HEK293 (cell line): ENCODE measurements around the gene PHACTR1.

ENCODE experiments used
- CTCF ChIA-PET: fragments of 350-600 bp; formaldehyde crosslinking; extraction: SDS; loops from one replicate; lab custom pipeline; 2021; ENCODE audit warnings: antibody characterized with exemption; lab: Yijun Ruan, JAX
- POLR2A ChIA-PET: fragments of 300-600 bp; formaldehyde crosslinking; extraction: SDS; loops from one replicate; lab custom pipeline; 2020; ENCODE audit warnings: antibody characterized with exemption, inconsistent platforms; lab: Yijun Ruan, JAX
- H3K27ac ChIP-seq: fragments of 200-500 bp; sonication (Bioruptor generic); 2 replicates; pipeline ENCODE4 v1.5.1; 2014; ENCODE audit warnings: low read depth, low read length, control low read depth, inconsistent platforms; ENCODE audit errors: extremely low read depth
- H3K36me3 ChIP-seq, 2 experiments: fragments of 200-500 bp in 1 of 2; sonication (Bioruptor generic) in 1 of 2; 1 replicate in 1 of 2; 2 replicates in 1 of 2; pipeline ENCODE4 v1.5.1; 2014 to 2017; ENCODE audit warnings: inconsistent platforms in 2 of 2, low read length in 2 of 2; ENCODE audit not compliant: control insufficient read depth in 2 of 2, insufficient read depth in 1 of 2
- H3K4me1 ChIP-seq: fragments of 200-500 bp; sonication (Bioruptor generic); 2 replicates; pipeline ENCODE4 v1.5.1; 2014; ENCODE audit warnings: mild to moderate bottlenecking, low read length, inconsistent platforms; ENCODE audit not compliant: control insufficient read depth, insufficient read depth
- H3K4me3 ChIP-seq: 2 replicates; pipeline ENCODE4 v1.5.1; 2011; ENCODE audit warnings: low read depth, mild to moderate bottlenecking, control low read depth, low read length, moderate library complexity
- H3K9me3 ChIP-seq: fragments of 200-500 bp; sonication (Bioruptor generic); 2 replicates; pipeline ENCODE4 v1.5.1; 2014; ENCODE audit warnings: low read depth, low read length, inconsistent platforms; ENCODE audit not compliant: control insufficient read depth, insufficient read depth
- KLF1 ChIP-seq: fragments of 450-650 bp; formaldehyde crosslinking; IDR thresholded peaks from 2 replicates; pipeline ENCODE4 v1.5.1; 2016; ENCODE audit warnings: missing biosample characterization, missing genetic modification characterization
- SALL2 ChIP-seq: fragments of 450-650 bp; formaldehyde crosslinking; IDR thresholded peaks from 2 replicates; pipeline ENCODE4 v1.5.0; 2017; ENCODE audit warnings: missing biosample characterization, mild to moderate bottlenecking, missing genetic modification characterization, borderline replicate concordance
- TCF7L2 ChIP-seq: IDR thresholded peaks from 2 replicates; pipeline ENCODE4 v1.6.1; 2011; ENCODE audit warnings: low read depth, mild to moderate bottlenecking, inconsistent platforms, low read length, moderate library complexity, borderline replicate concordance
- YY1 ChIP-seq: fragments of 450-650 bp; formaldehyde crosslinking; IDR thresholded peaks from 2 replicates; pipeline ENCODE4 v1.5.1; 2018; ENCODE audit warnings: missing biosample characterization, missing genetic modification characterization
- ZBTB1 ChIP-seq: fragments of 450-650 bp; formaldehyde crosslinking; IDR thresholded peaks from 2 replicates; pipeline ENCODE4 v1.5.1; 2016; ENCODE audit warnings: missing biosample characterization, missing genetic modification characterization
- ZNF10 ChIP-seq: fragments of 450-650 bp; formaldehyde crosslinking; IDR thresholded peaks from 2 replicates; pipeline ENCODE4 v1.5.1; 2017; ENCODE audit warnings: missing biosample characterization, missing genetic modification characterization
- ZNF157 ChIP-seq: fragments of 450-650 bp; formaldehyde crosslinking; IDR thresholded peaks from 2 replicates; pipeline ENCODE4 v1.5.1; 2016; ENCODE audit warnings: missing biosample characterization, missing genetic modification characterization
- ZNF274 ChIP-seq, 2 experiments: fragments of 200-500 bp in 1 of 2; fragments of 450-650 bp in 1 of 2; sonication (Bioruptor generic) in 1 of 2; formaldehyde crosslinking in 1 of 2; IDR thresholded peaks; 2 replicates each; pipeline versions ENCODE4 v1.5.1 to v1.6.1; 2014 to 2016; ENCODE audit warnings: borderline replicate concordance in 1 of 2, inconsistent platforms in 1 of 2, low read length in 1 of 2, missing biosample characterization in 1 of 2, missing genetic modification characterization in 1 of 2
- ZNF280C ChIP-seq: fragments of 450-650 bp; formaldehyde crosslinking; IDR thresholded peaks from 2 replicates; pipeline ENCODE4 v1.5.1; 2016; ENCODE audit warnings: missing biosample characterization, missing genetic modification characterization
- ZNF311 ChIP-seq: fragments of 450-650 bp; formaldehyde crosslinking; IDR thresholded peaks from 2 replicates; pipeline ENCODE4 v1.5.1; 2017; ENCODE audit warnings: missing biosample characterization, missing genetic modification characterization, borderline replicate concordance
- ZNF585B ChIP-seq: fragments of 450-650 bp; formaldehyde crosslinking; IDR thresholded peaks from 2 replicates; pipeline ENCODE4 v1.5.1; 2016; ENCODE audit warnings: missing biosample characterization, missing genetic modification characterization
- ZNF629 ChIP-seq: fragments of 450-650 bp; formaldehyde crosslinking; IDR thresholded peaks from 2 replicates; pipeline ENCODE4 v1.5.1; 2017; ENCODE audit warnings: missing biosample characterization, missing genetic modification characterization
- ZNF768 ChIP-seq: fragments of 450-650 bp; formaldehyde crosslinking; IDR thresholded peaks from 2 replicates; pipeline ENCODE4 v1.5.1; 2018; ENCODE audit warnings: missing biosample characterization, mild to moderate bottlenecking, missing genetic modification characterization
- ZSCAN23 ChIP-seq: fragments of 450-650 bp; formaldehyde crosslinking; IDR thresholded peaks from 2 replicates; pipeline ENCODE4 v1.5.1; 2016; ENCODE audit warnings: missing biosample characterization, missing genetic modification characterization
- TF ChIP-seq, protein P1 (sequence below): fragments of 450-650 bp; formaldehyde crosslinking; IDR thresholded peaks from 2 replicates; pipeline ENCODE4 v1.5.1; 2016; ENCODE audit warnings: missing biosample characterization, missing genetic modification characterization
- TF ChIP-seq, protein P2 (sequence below): fragments of 450-650 bp; formaldehyde crosslinking; IDR thresholded peaks from 2 replicates; pipeline ENCODE4 v1.5.1; 2017; ENCODE audit warnings: missing biosample characterization, mild to moderate bottlenecking, missing genetic modification characterization, moderate library complexity
- TF ChIP-seq, protein P3 (sequence below): fragments of 450-650 bp; formaldehyde crosslinking; IDR thresholded peaks from 2 replicates; pipeline ENCODE4 v1.5.1; 2017; ENCODE audit warnings: missing biosample characterization, missing genetic modification characterization
- TF ChIP-seq, protein P4 (sequence below): fragments of 450-650 bp; formaldehyde crosslinking; IDR thresholded peaks from 2 replicates; pipeline ENCODE4 v1.5.1; 2016; ENCODE audit warnings: missing biosample characterization, missing genetic modification characterization
- TF ChIP-seq, protein P5 (sequence below): fragments of 450-650 bp; formaldehyde crosslinking; IDR thresholded peaks from 2 replicates; pipeline ENCODE4 v1.5.1; 2016; ENCODE audit warnings: missing biosample characterization, missing genetic modification characterization

PHACTR1 gene

GRCh38 chr6:13053006-13053461, 336.5 kb downstream of the PHACTR1 start:
- TF ChIP-seq, protein P1, sequence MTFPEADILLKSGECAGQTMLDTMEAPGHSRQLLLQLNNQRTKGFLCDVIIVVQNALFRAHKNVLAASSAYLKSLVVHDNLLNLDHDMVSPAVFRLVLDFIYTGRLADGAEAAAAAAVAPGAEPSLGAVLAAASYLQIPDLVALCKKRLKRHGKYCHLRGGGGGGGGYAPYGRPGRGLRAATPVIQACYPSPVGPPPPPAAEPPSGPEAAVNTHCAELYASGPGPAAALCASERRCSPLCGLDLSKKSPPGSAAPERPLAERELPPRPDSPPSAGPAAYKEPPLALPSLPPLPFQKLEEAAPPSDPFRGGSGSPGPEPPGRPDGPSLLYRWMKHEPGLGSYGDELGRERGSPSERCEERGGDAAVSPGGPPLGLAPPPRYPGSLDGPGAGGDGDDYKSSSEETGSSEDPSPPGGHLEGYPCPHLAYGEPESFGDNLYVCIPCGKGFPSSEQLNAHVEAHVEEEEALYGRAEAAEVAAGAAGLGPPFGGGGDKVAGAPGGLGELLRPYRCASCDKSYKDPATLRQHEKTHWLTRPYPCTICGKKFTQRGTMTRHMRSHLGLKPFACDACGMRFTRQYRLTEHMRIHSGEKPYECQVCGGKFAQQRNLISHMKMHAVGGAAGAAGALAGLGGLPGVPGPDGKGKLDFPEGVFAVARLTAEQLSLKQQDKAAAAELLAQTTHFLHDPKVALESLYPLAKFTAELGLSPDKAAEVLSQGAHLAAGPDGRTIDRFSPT, result no peak
- TF ChIP-seq ZNF768 (tag by site-specific recombination) (no peak), ZNF10 (tag by site-specific recombination) (no peak), ZSCAN23 (no peak), SALL2 (no peak), ZNF629 (tag by site-specific recombination) (no peak)
- TF ChIP-seq, protein P2, sequence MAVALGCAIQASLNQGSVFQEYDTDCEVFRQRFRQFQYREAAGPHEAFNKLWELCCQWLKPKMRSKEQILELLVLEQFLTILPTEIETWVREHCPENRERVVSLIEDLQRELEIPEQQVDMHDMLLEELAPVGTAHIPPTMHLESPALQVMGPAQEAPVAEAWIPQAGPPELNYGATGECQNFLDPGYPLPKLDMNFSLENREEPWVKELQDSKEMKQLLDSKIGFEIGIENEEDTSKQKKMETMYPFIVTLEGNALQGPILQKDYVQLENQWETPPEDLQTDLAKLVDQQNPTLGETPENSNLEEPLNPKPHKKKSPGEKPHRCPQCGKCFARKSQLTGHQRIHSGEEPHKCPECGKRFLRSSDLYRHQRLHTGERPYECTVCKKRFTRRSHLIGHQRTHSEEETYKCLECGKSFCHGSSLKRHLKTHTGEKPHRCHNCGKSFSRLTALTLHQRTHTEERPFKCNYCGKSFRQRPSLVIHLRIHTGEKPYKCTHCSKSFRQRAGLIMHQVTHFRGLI, result no peak
- Histone ChIP-seq H3K4me1 (no peaks in the 10 kb centered on the region), H3K27ac (no peak overlapping the region), H3K9me3 (no peaks in the 10 kb centered on the region), H3K4me3 (no peak overlapping the region), H3K36me3 (no peaks in the 10 kb centered on the region)
- POLR2A ChIA-PET, result no interaction called here
- CTCF ChIA-PET, result interaction anchor here (0.6 kb wide), 1 partner anchor 26 kb away, joined by 4 read pairs; no protein-coding TSS in a partner anchor

DNA sequence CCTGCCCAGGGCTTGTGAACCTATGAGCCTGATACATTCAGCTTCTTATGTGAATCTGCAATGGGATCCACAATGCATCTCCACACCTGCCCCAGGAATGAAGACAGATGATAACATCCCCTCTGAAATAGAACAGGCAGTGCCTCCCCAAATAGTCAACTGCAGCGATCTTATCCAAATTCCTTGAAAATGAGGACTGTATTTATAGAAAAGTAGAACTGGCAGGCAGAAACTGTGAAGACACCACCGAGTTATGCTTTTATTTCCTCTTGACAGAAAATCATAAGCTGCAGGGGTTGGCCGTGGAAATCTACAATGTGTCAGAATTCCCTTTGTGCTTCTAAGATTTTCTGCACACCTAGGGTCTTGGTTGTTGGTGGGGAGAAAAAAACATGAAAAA, 341.5 kb downstream of the PHACTR1 start:
- CTCF ChIA-PET, result no interaction called here
- POLR2A ChIA-PET, result no interaction called here
- TF ChIP-seq ZNF280C (no peak), TCF7L2 (no peak), KLF1 (tag by site-specific recombination) (no peak), ZNF585B (tag by site-specific recombination) (no peak), ZNF311 (tag by site-specific recombination) (no peak), ZBTB1 (tag by site-specific recombination) (no peak), YY1 (tag by site-specific recombination) (no peak), ZNF274 (IDR thresholded peaks at IDR 0.05; ENCODE audit: low read length) (no peak), ZNF274 (tag by site-specific recombination; IDR thresholded peaks at IDR 0.05; ENCODE audit: borderline replicate concordance) (no peak), ZNF157 (tag by site-specific recombination) (no peak)
- TF ChIP-seq, protein P3, sequence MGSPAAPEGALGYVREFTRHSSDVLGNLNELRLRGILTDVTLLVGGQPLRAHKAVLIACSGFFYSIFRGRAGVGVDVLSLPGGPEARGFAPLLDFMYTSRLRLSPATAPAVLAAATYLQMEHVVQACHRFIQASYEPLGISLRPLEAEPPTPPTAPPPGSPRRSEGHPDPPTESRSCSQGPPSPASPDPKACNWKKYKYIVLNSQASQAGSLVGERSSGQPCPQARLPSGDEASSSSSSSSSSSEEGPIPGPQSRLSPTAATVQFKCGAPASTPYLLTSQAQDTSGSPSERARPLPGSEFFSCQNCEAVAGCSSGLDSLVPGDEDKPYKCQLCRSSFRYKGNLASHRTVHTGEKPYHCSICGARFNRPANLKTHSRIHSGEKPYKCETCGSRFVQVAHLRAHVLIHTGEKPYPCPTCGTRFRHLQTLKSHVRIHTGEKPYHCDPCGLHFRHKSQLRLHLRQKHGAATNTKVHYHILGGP (tag by site-specific recombination), result no peak
- TF ChIP-seq, protein P4, sequence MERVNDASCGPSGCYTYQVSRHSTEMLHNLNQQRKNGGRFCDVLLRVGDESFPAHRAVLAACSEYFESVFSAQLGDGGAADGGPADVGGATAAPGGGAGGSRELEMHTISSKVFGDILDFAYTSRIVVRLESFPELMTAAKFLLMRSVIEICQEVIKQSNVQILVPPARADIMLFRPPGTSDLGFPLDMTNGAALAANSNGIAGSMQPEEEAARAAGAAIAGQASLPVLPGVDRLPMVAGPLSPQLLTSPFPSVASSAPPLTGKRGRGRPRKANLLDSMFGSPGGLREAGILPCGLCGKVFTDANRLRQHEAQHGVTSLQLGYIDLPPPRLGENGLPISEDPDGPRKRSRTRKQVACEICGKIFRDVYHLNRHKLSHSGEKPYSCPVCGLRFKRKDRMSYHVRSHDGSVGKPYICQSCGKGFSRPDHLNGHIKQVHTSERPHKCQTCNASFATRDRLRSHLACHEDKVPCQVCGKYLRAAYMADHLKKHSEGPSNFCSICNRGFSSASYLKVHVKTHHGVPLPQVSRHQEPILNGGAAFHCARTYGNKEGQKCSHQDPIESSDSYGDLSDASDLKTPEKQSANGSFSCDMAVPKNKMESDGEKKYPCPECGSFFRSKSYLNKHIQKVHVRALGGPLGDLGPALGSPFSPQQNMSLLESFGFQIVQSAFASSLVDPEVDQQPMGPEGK (tag by site-specific recombination), result no peak
- TF ChIP-seq, protein P5, sequence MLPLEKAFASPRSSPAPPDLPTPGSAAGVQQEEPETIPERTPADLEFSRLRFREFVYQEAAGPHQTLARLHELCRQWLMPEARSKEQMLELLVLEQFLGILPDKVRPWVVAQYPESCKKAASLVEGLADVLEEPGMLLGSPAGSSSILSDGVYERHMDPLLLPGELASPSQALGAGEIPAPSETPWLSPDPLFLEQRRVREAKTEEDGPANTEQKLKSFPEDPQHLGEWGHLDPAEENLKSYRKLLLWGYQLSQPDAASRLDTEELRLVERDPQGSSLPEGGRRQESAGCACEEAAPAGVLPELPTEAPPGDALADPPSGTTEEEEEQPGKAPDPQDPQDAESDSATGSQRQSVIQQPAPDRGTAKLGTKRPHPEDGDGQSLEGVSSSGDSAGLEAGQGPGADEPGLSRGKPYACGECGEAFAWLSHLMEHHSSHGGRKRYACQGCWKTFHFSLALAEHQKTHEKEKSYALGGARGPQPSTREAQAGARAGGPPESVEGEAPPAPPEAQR (tag by site-specific recombination), result no peak
- Histone ChIP-seq H3K9me3 (no peaks in the 10 kb centered on the region), H3K27ac (no peak overlapping the region), H3K4me3 (no peak overlapping the region), H3K36me3 (no peaks in the 10 kb centered on the region), H3K4me1 (no peaks in the 10 kb centered on the region; the same call in 1 of the 2 replicates)
